B cell (primary cell): Measurements from ENCODE around the gene SOX13.

ENCODE experiments used
- EZH2 ChIP-seq: IDR thresholded peaks from 2 replicates; pipeline ENCODE4 v1.6.1; 2012; ENCODE audit warnings: borderline replicate concordance, low read depth, mild to moderate bottlenecking, moderate library complexity, low read length; ENCODE audit not compliant: insufficient read depth, poor library complexity, severe bottlenecking
- TF ChIP-seq, protein P1 (sequence below): fragments of 200-600 bp; IDR thresholded peaks from one replicate; pipeline ENCODE4 v1.8.0; 2022; ENCODE audit warnings: antibody characterized with exemption, mild to moderate bottlenecking

DNA sequence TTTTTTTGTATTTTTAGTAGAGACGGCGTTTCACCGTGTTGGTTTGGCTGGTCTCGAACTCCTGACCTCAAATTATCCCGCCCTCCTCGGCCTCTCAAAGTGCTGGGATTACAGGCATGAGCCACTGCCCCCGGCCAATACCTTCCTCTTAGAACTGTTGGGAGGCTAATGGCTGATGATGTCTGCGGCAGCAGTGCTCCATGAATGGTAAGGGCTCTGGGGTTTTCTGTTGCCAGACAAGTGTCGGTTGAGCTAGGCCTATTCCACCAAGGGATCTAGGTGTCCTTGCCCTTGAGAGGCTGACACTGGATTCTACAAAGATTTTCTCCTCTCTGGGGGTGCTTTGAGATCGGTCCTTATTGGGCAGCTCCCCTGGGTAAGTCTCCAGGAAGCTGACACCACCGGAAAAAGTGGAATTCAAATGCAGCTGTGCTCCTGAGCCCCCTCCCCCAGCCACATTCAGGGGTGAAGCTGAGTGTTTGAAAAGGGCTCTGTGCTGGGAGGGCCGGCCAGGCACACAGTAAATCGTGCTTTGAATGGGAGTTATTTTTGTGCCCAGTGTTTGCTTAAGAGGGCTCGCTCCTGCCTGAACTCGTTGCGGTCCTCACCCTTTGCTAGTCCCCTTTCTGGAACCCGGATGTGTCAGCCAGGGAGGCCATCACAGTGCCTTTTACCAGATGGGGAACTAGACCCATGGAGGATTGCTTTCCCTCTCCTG lies 5.2 kb downstream of the SOX13 start:
- TF ChIP-seq EZH2, result no peak
- TF ChIP-seq, protein P1, sequence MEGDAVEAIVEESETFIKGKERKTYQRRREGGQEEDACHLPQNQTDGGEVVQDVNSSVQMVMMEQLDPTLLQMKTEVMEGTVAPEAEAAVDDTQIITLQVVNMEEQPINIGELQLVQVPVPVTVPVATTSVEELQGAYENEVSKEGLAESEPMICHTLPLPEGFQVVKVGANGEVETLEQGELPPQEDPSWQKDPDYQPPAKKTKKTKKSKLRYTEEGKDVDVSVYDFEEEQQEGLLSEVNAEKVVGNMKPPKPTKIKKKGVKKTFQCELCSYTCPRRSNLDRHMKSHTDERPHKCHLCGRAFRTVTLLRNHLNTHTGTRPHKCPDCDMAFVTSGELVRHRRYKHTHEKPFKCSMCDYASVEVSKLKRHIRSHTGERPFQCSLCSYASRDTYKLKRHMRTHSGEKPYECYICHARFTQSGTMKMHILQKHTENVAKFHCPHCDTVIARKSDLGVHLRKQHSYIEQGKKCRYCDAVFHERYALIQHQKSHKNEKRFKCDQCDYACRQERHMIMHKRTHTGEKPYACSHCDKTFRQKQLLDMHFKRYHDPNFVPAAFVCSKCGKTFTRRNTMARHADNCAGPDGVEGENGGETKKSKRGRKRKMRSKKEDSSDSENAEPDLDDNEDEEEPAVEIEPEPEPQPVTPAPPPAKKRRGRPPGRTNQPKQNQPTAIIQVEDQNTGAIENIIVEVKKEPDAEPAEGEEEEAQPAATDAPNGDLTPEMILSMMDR, result no peak
